ENCODE measurements around the gene CRYBA4.

GRCh38 chr22:26660356-26660755, 38.6 kb downstream of the CRYBA4 start:
- TF ChIP-seq EZH2 (IDR thresholded peaks at IDR 0.05; ENCODE audit: borderline replicate concordance, low read depth, low read length, severe bottlenecking) (no peak), CTCF (IDR thresholded peaks at IDR 0.05; ENCODE audit: borderline replicate concordance, extremely low read depth, low read length, poor library complexity, severe bottlenecking) (no peak)

Data from DND-41 (cell line).